HG03457 (cell line): ENCODE data around the gene PAPPA.

Experiments used
- ATAC-seq: cut with Tn5 transposase; IDR thresholded peaks from one replicate; pipeline ENCODE4 v1.9.1; 2021; ENCODE audit warnings: moderate number of reproducible peaks; ENCODE audit not compliant: unreplicated experiment

PAPPA gene

GRCh38 chr9:116219686-116220085 is 66.1 kb downstream of the PAPPA start:
- no peak for ATAC-seq

- no peak for ATAC-seq
Observed at GRCh38 chr9:116223926-116224325, 70.3 kb downstream of the PAPPA start.

- no peak for ATAC-seq
Observed at GRCh38 chr9:116230051-116230632, 76.6 kb downstream of the PAPPA start.

GRCh38 chr9:116232424-116233159 is 79.0 kb downstream of the PAPPA start:
- ATAC-seq, result no peak

- no peak for ATAC-seq
Observed at GRCh38 chr9:116233160-116233530, 79.6 kb downstream of the PAPPA start.

GRCh38 chr9:116234081-116234480 is 80.5 kb downstream of the PAPPA start:
- no peak for ATAC-seq

GRCh38 chr9:116236979-116237378 is 83.4 kb downstream of the PAPPA start:
- ATAC-seq, result no peak

GRCh38 chr9:116237456-116237855 is 83.9 kb downstream of the PAPPA start:
- ATAC-seq, result no peak

GRCh38 chr9:116238225-116238624 is 84.6 kb downstream of the PAPPA start:
- ATAC-seq, result no peak

- no peak for ATAC-seq
Observed at GRCh38 chr9:116238776-116239340, 85.3 kb downstream of the PAPPA start.

GRCh38 chr9:116243708-116244107 is 90.1 kb downstream of the PAPPA start:
- no peak for ATAC-seq

GRCh38 chr9:116247284-116247683 is 93.7 kb downstream of the PAPPA start:
- ATAC-seq, result no peak

- no peak for ATAC-seq
Observed at GRCh38 chr9:116247791-116248374, 94.3 kb downstream of the PAPPA start.

GRCh38 chr9:116250891-116251290 is 97.3 kb downstream of the PAPPA start:
- ATAC-seq, result no peak

GRCh38 chr9:116251366-116251765 is 97.8 kb downstream of the PAPPA start:
- ATAC-seq, result no peak

GRCh38 chr9:116260531-116260930 is 106.9 kb downstream of the PAPPA start:
- no peak for ATAC-seq

GRCh38 chr9:116262448-116262847 is 108.9 kb downstream of the PAPPA start:
- no peak for ATAC-seq

GRCh38 chr9:116264361-116264760 is 110.8 kb downstream of the PAPPA start:
- no peak for ATAC-seq

GRCh38 chr9:116267021-116267420 is 113.4 kb downstream of the PAPPA start:
- no peak for ATAC-seq

- no peak for ATAC-seq
Observed at GRCh38 chr9:116269250-116269649, 115.7 kb downstream of the PAPPA start.

- ATAC-seq, result no peak
Observed at GRCh38 chr9:116270546-116270945, 117.0 kb downstream of the PAPPA start.

GRCh38 chr9:116271340-116271739 is 117.7 kb downstream of the PAPPA start:
- no peak for ATAC-seq
